ENCODE data around the gene HECTD1.
A peak's percentile ranks its signal among the peaks of the same experiment; 100 is the strongest.
"Not testable (repeated sequence)": the region's sequence is repeated elsewhere in the genome, so short reads cannot be mapped to it uniquely, and the experiment has no call there.

The HECTD1 gene

DNA sequence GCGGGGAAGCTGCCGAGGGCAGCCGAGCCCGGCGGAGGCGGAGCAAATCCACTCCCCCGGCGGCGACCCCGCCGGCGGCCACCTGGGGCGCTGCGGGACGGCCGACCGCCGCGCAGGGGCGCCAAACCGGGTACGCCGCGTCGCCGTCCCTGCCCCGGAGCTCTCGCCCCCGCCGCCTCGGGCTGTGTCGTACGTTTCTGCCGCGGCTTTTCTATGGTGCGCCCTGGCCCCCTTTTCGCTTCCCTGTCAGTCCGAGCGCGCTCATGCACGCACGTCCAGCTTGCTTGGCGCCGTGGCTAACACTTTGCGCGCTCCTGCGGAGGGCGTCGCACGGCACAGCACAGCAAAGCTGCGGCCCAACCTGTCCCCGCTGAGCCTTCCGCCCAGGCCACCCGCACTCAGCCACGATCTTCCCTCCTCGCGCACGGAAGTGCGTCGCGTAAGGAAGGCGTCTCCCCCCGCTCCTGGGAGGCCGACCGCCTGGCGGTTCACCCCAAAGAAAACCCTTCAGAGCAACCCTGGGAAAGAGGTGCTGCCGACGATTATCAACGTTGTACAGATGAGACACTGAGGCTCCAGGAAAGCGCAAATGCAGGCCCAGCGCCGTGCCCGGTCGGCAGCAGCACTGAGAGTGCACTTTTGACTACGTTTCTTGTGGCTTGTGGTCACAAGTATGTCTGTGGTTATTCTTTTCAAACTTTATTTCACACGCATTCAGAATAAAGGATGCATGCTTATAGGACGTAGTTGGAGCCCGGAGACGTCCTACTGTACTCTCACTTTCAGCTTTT, at the start of gene HECTD1:
TSS of gene HECTD1 (minus strand) at position 39 of the 791 bp plus-strand sequence. CDS start 1,857 bp downstream, outside the sequence.
- DNase-seq = peak; percentile 85

DNA sequence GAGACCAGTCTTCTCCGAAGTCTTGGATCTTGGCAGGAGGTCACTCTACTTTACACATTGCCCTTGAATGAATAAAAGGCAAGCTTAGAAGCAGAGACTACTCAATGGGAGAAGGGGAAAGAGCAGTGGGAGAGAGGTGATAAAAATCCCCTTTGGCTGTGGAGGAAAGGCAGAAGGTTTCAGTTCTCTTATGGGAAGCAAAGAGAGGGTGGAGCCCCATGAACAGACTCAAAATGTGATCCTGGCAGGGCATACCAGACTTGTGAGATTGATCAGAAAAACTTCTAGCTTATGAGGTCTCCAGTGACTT, 49.6 kb upstream of the HECTD1 start:
- no peak for DNase-seq

DNA sequence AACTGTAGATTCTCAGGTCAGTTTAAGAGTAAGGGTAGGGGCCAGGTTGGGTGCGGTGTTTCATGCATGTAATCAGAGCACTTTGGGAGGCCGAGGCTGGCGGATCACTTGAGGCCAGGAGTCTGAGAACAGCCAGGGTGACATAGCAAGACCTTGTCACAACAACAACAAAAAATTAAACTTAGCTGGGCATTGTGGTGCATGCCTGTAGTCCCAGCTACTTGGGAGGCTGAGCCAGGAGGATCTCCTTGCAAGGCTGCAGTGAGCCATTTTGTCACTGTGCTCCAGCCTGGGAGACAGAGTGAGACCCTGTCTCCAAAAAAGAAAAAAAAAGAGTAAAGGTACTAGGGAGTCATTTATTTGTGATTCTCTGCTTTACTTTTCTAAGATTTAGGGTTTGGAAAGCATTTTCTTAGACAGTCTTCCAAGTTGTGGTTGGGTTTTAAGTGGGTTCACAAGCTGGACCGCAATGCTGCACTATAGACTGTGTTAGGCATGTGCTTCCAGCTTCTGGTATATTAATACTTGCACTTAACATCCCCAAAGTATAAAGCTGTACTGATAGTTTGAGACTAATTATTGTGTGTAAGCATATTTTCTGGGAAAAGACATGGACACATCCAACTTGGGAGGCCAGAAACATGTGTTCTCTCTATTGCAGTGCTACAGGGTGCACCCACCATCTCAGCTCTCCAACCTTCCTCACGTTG, 49.1 kb upstream of the HECTD1 start:
- DNase-seq = no peak

DNA sequence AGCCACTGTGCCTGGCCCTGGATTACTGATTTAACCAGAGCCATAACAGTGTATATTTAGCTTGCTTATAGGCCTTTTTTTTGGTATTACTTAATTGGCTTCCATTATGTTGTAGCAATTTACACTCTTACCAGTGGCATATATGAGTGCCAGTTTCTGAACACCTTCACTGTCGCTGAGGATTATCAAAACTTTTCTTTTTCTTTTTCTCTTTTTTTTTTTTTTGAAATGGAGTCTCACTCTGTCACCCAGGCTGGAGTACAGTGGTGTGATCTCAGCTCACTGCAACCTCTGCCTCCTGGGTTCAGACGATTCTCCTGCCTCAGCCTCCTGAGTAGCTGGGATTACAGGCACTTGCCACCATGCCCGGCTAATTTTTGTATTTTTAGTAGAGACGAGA, 48.3 kb upstream of the HECTD1 start:
- not testable (repeated sequence) for DNase-seq

DNA sequence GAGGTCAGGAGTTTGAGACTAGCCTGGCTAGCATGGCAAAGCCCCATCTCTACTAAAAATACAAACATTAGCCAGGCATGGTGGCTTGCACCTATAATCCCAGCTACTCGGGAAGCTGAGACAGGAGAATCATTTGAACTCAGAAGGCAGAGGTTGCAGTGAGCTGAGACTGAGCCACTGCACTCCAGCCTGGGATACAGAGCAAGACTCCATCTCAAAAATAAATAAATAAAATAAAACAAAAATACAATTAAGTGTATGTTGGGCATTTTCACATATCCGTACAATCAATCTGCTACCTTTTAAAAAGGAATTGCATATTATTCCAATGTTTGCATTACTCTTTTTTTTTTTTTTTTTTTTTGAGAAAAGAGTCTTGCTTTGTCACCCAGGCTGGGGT, 47.7 kb upstream of the HECTD1 start:
- DNase-seq = no peak

DNA sequence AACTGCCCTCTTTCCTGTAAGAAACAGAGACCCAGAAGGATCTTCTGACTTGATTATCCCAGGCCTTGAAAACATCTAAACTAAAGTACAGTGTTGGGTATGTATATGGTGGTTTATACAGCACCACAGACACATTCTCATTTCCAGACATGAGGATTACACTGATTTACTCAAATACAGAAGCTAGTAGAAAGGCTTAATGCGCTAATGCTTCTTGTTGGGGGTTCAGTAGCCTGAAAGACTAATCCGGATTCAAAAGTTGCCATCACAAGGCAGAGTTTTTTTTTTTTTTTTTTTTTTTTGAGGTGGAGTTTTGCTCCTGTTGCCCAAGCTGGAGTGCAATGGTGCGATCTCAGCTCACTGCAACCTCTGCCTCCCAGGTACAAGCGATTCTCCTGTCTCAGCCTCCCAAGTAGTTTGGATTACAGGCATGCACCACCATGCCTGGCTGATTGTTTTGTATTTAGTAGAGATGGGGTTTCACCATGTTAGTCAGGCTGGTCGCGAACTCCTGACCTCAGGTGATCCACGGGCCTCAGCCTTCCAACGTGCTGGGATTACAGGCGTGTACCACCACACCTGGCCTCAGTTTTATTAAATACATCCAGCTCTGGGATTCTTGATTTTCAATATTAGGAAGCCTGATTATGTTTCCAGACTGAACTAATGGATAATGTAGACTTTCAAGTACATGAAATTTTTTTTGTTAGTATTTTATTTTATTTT, 46.3 kb upstream of the HECTD1 start:
- DNase-seq = no peak

DNA sequence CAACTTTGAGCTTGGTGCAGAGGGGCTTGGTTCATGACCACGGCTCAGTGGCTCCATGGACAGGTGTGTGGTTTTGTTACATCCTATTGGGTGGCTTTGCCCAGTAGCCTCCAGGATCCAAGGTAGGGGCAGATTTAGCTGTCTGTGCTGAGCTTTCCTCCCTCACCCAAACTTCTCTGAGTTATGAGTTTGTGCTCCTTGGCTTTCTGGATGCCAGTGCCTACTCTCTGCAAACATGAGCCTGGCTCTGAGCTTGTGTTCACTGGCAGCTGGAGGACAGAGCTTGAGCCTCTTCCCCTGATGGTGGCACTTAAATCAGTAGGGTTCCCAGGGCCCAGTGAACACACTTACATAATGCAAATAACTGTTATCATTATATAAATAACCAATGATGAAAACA, 45.3 kb upstream of the HECTD1 start:
- DNase-seq = no peak

DNA sequence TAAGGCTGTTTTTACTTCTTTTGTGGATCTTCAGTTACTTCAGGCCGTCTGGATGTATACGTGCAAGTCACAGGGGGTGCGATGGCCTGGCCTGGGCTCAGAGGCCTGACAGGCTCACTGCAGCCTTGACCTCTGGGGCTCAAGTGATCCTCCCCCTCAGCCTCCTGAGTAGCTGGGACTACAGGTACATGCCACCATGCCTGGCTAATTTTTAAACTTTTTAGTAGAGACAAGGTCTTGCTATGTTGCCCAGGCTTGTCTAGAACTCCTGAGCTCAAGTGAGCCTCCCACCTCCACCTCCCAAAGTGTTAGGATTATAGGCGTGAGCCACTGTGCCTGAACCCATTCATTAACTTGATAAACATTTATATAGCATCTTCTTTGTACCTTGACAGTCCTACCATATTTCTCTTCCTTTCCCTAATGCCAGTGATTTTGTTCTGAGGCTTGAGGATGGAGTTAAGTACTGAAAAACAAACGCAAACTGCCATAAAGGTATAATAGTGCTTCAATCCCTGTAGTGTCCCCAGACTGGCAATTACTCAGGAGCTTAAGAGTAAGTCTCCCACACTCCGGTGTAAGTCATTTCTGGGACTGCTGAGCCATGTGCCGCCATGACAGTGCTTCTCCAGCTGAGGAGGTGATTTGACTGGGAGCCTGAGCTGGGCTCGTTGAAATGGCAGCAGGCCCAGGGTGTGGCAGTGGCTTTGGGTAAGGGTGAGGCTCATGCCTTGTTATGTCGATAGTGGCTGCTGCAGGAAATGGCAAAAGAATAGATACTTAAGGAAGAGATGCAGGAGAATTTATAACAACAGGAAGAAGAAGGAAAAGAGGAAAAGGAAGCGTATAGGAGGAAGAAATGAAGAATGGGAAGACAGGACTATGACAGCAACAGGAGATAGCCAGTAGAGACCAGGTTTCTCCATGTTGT, 43.7 kb upstream of the HECTD1 start:
- DNase-seq = no peak

DNA sequence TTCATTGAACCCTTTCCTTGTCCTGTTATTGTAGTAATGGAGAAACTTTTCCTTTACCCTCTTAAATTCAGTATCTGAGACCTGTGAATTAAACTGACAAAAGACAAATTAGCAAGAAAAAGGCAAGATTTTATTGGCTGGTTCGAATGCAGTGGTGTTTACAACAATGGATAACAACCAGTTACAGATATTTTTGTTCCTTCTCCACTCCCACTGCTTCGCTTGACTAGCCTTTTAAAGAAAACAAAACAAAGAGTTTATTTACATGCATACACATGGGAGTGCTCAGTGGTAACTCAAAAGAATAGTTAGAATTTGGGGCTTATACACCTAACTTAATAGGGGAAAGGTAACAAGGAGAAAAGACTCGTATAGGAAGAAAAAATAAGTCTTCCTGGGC, 37.0 kb upstream of the HECTD1 start:
- DNase-seq = no peak

DNA sequence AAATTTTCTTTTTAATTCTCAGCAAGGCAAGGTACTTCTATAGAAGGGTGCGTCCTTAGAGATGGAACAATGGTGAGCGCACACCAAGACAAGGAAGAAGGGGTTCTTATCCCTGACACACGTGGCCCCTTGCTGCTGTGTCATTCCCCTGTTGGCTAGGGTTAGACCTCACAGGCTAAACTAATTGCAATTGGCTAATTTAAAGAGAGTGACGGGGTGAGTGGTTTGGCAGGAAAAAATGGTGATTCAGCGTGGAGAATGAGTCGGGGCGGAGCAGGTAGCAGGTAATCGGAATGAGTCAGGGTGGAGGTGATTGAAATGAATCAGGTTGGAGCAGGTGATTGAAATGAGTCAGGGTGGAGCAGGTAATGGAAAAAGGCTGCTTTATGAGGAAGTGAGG, 36.3 kb upstream of the HECTD1 start:
- no peak for DNase-seq

DNA sequence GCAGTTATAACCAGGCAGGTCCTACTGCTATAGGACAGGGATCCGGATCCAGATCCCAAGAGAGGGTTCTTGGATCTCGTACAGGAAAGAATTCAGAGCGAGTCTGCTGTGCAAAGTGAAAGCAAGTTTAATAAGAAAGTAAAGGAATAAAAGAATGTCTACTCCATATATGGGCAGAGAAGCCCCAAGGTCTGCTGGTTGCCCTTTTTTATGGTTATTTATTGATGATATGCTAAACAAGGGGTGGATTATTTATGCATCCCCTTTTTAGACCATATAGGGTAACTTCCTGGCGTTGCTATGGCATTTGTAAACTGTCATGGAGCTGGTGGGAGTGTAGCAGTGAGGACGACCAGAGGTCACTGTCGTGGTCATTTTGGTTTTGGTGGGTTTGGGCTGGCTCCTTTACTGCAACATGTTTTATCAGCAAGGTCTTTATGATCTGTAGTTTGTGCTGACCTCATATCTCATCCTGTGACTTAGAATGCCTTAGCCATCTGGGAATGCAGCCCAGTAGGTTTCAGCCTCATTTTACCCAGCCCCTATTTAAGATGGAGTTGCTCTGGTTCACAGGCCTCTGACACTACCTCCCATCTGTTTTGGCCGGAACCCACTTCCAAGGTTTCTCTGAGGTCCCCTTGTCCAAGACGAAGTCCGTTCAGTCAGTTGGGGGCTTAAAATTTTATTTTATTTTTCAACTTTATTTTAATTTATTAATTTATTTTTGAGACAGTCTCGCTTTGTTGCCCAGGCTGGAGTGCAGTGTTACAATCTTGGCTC, 34.8 kb upstream of the HECTD1 start:
- not testable (repeated sequence) for DNase-seq

DNA sequence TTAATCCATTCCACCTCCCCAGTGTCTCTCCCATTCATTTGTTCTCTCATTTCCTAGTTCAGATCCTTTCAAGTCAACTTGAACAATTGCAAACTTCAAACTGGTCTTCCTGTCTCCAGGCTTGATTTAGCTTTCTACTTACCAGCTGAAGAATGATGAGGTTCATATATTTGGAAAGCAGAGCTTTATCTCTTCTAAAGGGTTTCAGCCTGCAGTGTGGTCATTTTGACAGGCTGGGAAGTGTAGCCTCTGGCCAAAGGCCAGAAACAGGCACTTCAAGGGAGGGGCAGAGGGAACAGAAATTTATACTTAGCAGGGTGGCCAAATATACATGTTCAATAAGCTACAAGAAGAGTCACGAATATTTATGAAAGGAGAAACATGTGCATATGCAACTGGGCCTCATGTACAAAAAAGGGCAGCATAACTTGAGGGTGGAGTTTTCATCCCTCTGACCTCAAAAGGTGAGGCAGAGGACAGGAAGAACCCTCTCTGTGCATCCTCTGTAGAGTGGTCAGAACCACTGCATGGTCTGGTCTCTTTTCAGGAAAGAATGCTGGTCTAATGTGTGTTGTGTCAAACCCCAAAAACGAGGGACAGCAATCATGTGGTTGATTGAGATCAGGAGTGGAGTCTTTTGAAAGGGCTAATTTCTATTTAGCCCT, 34.0 kb upstream of the HECTD1 start:
- DNase-seq = no peak

DNA sequence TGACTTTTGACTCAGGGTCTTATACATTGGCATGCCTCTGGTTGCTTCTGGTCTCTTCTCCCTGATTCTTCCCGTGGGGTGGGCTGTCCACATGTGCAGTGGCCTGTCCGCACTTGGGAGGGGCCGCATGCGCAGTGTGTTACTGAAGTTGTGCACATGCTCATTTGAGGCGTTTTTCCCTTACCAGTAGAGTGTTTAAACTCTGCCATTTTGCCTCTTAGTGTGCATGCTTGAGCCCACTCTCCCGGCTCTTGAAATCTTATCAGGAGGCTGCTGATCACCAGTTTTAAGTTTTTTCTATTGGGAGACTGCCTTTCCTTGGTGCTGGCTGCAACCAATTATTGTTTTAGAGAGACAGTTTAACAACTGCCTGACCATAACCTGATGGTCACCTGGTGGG, 32.1 kb upstream of the HECTD1 start:
- DNase-seq = no peak

DNA sequence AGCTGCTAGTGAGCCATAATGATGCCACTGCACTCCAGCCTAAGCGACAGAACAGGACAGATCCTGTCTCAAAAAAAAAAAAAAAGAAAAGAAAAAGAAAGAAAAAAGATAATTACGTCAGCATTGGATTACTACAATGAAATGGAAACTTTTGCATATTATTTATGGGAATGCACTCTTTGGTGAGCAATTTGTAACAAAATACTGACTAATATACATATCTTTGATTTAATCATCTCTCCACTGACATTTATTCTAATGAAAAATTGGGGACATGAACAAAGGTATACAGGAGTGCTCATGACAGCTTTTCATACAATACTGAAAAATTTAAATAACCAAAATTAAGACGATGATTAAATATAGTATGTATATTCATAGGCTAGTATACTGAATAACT, 27.9 kb upstream of the HECTD1 start:
- no peak for DNase-seq

DNA sequence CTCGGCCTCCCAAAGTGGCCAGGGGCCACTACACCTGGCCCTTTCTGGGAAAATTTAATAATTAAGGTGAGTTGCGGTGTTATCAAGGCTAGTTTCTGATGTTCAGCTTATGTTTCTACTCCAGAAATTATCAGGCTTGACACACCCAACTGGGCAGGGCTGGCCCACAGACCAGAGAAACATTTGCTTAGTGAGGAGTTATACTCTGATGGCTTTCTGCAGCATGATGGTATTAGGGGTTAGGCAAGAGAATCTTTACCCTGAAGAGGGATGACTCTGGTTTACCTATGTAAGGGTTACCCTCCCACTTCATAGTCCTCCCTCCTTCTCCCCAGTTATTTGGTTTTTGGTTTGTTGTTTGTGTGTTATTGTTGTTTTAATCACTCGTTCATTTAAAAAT, 24.5 kb upstream of the HECTD1 start:
- DNase-seq = no peak

DNA sequence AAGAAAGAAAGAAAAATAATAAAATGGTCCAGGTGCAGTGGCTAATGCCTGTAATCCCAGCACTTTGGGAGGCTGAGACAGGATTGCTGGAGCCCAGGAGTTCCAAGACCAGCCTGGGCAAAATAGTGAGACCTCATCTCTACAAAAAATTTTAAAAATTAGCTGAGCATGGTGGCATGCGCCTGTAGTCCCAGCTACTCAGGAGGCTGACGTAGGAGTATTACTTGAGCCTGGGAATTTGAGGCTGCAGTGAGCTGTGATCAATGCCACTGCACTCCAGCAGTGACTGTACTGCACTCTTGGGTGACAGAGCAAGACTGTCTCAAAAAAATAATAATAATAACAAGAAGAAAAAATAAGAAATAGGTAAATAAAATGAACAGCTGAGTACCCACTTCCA, 23.7 kb upstream of the HECTD1 start:
- not testable (repeated sequence) for DNase-seq

DNA sequence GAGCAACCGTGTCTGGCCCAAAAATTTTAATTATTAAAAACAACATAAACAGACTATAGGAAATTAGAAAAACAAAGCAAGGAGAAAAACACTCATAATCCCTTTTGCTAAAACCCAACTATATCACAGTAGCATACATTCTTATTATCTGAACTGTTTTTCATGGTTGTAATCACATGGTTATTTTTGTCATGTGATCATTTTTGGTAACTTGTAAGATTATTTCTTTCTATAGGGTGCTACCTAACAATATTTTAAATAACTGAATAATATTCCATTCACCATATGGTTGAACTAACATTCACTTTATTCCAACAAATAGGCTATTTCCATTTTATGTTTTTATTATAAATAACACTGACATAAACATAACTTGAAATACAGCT, 23.0 kb upstream of the HECTD1 start:
- DNase-seq = no peak

DNA sequence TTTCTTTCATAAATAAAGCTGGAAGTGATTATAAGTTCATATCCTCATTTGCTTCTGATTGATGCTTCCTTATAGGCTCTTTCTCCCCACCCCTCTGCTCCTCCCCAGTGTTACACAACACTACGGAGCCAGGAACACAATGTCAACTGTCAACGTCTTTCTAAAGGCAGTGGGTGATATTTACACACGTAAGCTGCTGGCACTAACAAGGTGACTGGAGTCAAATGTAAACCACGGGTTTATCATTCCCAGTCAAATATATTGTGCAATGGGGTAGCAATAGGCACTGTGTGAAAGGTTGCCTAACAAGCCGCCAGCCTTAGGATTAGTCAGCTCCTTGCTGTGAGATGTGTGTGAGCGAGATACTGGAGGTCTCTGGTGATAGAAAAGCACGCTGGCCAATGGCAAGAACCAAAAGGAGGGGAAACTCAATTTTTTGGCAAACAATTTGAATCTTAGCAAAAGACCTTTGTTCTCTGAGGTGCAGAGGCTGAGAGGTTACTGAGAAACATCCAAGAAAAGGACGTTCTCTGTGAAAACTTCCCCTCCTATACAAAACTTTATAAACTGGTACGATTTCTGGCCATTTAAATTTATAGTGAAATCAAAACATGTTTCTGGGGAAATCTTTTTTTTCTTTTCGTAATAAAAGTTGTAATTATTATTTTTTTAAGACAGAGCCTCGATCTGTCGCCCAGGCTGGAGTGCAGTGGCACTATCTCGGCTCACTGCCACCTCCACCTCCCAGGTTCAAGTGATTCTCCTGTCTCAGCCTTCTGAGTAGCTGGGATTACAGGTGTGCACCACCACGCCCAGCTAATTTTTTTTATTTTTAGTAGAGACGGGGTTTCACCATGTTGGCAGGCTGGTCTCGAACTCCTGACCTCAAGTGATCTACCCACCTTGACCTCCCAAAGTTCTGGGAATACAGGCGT, 22.3 kb upstream of the HECTD1 start:
- DNase-seq = peak; percentile 57

DNA sequence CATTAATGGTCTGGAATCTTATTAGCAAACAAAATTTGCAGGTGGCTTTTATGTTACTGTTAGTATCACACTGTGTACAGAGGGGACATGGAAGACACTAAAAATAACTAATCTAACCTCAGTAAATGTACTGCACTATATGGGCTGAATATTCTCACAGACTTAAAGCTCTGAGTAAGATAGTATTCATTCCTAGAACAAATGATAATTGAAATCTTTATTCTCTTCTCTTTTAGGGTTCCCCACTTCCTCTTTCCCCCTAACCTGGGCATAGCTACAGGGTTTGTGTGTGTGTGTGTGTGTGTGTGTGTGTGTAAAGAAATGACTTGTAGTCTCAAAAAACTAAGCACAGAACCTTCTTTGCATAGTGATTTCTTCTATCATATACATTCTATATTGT, 21.4 kb upstream of the HECTD1 start:
- no peak for DNase-seq

DNA sequence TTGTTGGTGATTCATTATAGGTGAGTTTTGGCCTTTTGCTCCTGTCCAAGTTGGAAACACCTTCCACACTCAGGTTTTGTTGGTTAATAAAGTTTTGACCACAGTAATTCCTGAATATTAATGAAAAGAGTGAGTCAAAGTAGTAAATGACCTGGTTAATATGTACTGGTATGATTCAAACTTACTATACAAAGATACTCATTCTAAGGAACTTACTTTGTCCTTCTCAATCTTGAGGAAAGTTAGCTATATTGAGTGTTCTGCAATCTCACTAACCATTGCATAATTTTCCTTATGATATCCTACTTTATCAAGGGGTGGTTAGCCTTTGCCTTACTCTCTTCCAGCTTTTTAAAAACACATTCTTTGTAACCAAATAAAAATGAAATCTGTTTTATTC, 20.9 kb upstream of the HECTD1 start:
- no peak for DNase-seq

Measured in 8988T (cell line).